Measurements from ENCODE around the gene NAMPT. TPM values are rescaled to one million over a fixed set of nuclear protein-coding genes. Genes with fewer than 3 reads are reported as not detected.
"Not testable (repeated sequence)": the region's sequence is repeated elsewhere in the genome, so short reads cannot be mapped to it uniquely, and the experiment has no call there.

The NAMPT gene
- 10 to 100 TPM; 38.4 to 62.5 (median 51.5) TPM for polyA plus RNA-seq (ENCODE audit: insufficient read length in 3 of 3)
- long read RNA-seq, donor 1, full-length matches to known transcripts: 4 of 4 reads
- long read RNA-seq, donor 1, partial matches to known transcripts: 0 of 4 reads
- long read RNA-seq, donor 1, other reads (novel, unspliced or antisense): 0 of 4 reads
- long read RNA-seq, donor 2, full-length matches to known transcripts: 5 of 5 reads
- long read RNA-seq, donor 2, partial matches to known transcripts: 0 of 5 reads
- long read RNA-seq, donor 2, other reads (novel, unspliced or antisense): 0 of 5 reads
- long read RNA-seq, donor 3, full-length matches to known transcripts: 5 of 5 reads
- long read RNA-seq, donor 3, partial matches to known transcripts: 0 of 5 reads
- long read RNA-seq, donor 3, other reads (novel, unspliced or antisense): 0 of 5 reads
- long read RNA-seq, donor 4, full-length matches to known transcripts: 7 of 7 reads
- long read RNA-seq, donor 4, partial matches to known transcripts: 0 of 7 reads
- long read RNA-seq, donor 4, other reads (novel, unspliced or antisense): 0 of 7 reads
- long read RNA-seq, donor 5: 0 reads
- long read RNA-seq, donor 6, full-length matches to known transcripts: 10 of 10 reads
- long read RNA-seq, donor 6, partial matches to known transcripts: 0 of 10 reads
- long read RNA-seq, donor 6, other reads (novel, unspliced or antisense): 0 of 10 reads
- long read RNA-seq, donor 7, full-length matches to known transcripts: 8 of 8 reads
- long read RNA-seq, donor 7, partial matches to known transcripts: 0 of 8 reads
- long read RNA-seq, donor 7, other reads (novel, unspliced or antisense): 0 of 8 reads
- long read RNA-seq, donor 8: 0 reads
- long read RNA-seq, donor 9, full-length matches to known transcripts: 8 of 8 reads
- long read RNA-seq, donor 9, partial matches to known transcripts: 0 of 8 reads
- long read RNA-seq, donor 9, other reads (novel, unspliced or antisense): 0 of 8 reads
- long read RNA-seq, donor 10, full-length matches to known transcripts: 11 of 11 reads
- long read RNA-seq, donor 10, partial matches to known transcripts: 0 of 11 reads
- long read RNA-seq, donor 10, other reads (novel, unspliced or antisense): 0 of 11 reads
- long read RNA-seq, donor 11, full-length matches to known transcripts: 3 of 3 reads
- long read RNA-seq, donor 11, partial matches to known transcripts: 0 of 3 reads
- long read RNA-seq, donor 11, other reads (novel, unspliced or antisense): 0 of 3 reads
- long read RNA-seq, donor 12, full-length matches to known transcripts: 2 of 2 reads
- long read RNA-seq, donor 12, partial matches to known transcripts: 0 of 2 reads
- long read RNA-seq, donor 12, other reads (novel, unspliced or antisense): 0 of 2 reads
- long read RNA-seq, donor 13: 0 reads
- long read RNA-seq, donor 14, full-length matches to known transcripts: 10 of 10 reads
- long read RNA-seq, donor 14, partial matches to known transcripts: 0 of 10 reads
- long read RNA-seq, donor 14, other reads (novel, unspliced or antisense): 0 of 10 reads
- long read RNA-seq, donor 15, full-length matches to known transcripts: 8 of 8 reads
- long read RNA-seq, donor 15, partial matches to known transcripts: 0 of 8 reads
- long read RNA-seq, donor 15, other reads (novel, unspliced or antisense): 0 of 8 reads
- long read RNA-seq, donor 16, full-length matches to known transcripts: 19 of 19 reads
- long read RNA-seq, donor 16, partial matches to known transcripts: 0 of 19 reads
- long read RNA-seq, donor 16, other reads (novel, unspliced or antisense): 0 of 19 reads

GRCh38 chr7:106284714-106285050 is at the start of gene NAMPT:
NAMPT (minus strand) TSS chr7:106284983; CDS start chr7:106284884, 99 bp downstream.
- DNase-seq (ENCODE audit: extremely low read depth in 1 of 11, low read depth in 9 of 11, low spot score in 4 of 11): no peak

DNA sequence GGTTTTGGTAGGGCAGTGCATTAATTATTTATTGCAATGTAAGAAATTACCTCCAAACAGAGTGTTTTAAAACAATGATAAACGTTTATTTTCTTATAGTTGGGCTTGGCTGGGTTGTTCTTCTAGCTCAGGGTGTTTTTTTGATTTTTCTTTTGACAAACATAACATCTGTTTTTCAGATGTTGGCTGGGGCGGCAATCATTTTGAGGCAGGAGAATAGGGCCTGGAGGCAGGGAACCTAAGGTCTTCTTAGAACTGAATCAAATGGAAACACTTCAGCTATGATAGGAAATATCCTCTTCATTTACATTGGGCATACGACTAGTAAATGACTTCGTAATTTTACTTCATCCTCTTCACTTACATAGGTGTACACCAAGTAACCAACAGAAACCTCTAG is 47.4 kb upstream of the NAMPT start:
- DNase-seq (ENCODE audit: extremely low read depth in 1 of 11, low read depth in 9 of 11, low spot score in 4 of 11): no peak

DNA sequence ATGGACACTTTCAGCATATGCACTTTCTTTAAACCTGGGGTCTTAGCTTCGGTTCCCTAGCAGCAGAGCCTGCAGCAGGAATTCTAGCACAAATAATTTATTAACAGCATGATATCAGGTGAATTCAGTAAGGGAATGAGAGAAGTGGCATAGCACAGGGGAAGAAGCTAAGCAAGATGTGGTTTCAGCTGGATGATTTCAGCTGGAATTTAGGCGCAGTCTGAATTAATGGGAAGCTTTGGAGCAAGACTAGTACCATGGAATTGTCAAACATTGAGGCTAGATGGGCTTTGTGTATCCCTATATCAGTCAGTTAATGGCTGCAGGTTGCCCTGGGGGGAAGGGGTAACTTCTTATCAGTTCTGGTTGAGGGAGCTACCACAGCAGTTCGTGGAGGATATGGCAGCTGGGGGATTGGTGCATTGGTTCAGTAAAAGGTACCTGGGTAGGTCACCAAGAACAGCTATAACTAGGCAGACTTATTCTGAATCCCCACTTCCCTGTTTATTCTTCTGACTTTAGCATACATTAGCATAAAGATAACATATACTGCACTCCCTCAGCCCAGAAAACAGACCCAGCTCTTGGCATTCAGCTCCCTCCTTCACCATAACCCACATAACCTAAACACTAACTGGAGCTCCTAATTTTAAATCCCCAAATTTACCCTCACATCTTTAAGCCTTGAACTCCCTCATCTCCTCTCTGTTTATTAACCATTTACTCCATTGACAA is 46.8 kb upstream of the NAMPT start:
- DNase-seq (ENCODE audit: extremely low read depth in 1 of 11, low read depth in 9 of 11, low spot score in 4 of 11): no peak

- DNase-seq (ENCODE audit: extremely low read depth in 1 of 11, low read depth in 9 of 11, low spot score in 4 of 11): no peak
These were observed 45.4 kb upstream of the NAMPT start for GRCh38 chr7:106329971-106330733.

DNA sequence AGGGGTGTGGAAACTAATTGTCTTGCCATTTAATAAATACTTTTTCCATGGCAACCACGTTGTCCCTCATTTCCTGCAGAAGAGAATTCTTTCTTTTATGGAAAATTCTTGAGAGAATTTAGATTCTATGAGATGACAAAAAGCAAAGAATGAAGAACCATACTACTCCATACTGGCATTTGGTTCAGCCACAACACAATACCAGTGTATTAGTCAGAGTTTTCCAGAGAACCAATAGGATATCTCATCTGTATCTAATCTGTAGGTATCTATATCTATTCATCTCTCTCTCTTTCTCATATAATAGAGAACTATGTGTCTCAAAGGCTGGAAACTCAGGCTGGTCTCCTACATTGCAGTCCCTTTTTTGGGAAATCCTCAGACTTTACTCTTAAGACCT is 44.6 kb upstream of the NAMPT start:
- no peak for DNase-seq (ENCODE audit: extremely low read depth in 1 of 11, low read depth in 9 of 11, low spot score in 4 of 11)

DNA sequence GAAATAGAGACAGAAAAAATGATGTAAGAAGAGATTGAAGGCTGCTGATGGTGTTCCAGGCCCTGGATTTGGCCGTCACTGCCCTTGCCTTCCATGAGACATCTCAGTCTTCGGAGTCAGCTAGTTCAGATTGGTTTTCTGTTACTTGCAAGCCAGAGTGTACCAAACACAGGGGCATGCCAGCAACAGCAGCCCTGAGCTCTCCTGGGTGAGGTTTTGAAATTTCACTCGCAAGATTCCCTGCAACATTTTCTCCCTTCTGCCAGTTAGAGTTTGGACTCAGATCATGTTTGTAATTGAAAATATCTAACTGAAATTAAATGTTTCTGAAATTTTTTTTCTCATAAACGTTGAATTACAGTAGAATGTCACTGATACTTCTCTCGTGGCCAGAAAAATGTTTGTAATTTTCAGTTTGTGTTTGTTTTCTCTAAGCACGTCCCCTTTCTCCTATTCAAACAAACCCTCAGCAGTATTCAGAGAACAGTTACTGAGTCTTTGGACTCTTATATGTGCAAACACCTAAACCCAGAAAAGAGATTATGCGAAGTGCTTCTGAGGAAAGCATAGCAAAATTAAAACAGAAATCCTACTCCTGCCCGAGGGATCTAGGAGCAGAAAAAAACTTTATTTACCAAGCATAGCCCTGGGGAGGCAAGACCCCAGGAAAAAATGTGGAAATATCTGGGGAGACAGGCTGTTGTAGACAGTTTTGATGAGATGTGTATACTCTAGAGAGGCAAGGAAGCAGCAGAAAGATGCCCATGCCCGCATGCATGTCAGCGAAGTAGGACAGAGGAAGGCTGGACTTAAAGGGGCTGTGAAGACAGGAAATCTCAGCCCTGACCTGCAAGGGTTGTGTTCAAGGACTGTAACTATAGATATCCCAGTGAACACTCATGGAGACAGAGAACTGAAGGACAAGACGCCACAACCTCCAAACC is 43.0 kb upstream of the NAMPT start:
- DNase-seq (ENCODE audit: extremely low read depth in 1 of 11, low read depth in 9 of 11, low spot score in 4 of 11): no peak

DNA sequence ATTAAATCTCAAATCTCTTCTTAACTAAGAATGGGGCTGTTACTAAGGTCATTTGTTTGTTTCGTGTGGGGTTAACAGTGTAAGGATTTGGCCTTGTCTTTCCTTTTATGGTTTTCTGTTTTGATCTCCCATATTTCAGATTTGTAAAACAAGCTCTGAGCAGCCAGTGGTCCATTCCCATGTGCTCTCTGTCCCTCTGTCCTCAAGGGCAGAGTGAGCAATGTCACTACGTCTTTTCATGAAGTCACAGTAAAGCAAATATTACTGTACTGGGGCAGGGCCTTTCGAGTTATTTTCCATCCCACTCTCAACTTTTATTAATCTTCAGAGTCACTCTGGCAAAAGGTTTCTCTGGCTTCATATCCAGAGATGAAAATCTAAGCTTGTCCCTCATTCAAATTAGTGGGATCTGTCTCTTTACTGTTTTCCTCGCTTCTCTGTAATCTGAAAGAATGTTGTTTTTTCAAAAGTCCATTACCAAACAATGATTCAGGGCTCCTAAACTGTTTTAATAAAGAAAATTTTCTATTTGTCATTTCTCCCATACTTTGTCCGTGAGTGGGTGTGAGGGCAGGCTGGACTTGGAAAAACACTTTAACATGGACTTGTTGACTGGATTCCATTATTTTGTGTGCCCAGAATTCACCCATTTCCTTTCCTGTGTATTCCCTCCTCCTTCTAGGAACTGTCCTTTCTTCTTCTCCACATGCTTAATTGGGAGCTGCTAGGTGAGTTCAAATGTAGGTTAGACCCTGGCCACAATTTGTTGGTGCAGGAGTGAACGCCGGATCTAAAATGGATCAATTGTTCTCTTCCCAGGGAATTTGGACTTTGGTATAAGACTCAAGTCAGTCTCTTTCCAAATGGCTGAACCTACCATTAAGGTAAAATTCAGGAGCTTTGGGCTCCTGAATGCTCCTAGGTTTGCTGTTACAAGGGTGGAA is 42.1 kb upstream of the NAMPT start:
- DNase-seq (ENCODE audit: extremely low read depth in 1 of 11, low read depth in 9 of 11, low spot score in 4 of 11): no peak

- not testable (repeated sequence) for DNase-seq (ENCODE audit: extremely low read depth in 1 of 11, low read depth in 9 of 11, low spot score in 4 of 11)
These were observed 39.7 kb upstream of the NAMPT start for GRCh38 chr7:106324509-106324908.

DNA sequence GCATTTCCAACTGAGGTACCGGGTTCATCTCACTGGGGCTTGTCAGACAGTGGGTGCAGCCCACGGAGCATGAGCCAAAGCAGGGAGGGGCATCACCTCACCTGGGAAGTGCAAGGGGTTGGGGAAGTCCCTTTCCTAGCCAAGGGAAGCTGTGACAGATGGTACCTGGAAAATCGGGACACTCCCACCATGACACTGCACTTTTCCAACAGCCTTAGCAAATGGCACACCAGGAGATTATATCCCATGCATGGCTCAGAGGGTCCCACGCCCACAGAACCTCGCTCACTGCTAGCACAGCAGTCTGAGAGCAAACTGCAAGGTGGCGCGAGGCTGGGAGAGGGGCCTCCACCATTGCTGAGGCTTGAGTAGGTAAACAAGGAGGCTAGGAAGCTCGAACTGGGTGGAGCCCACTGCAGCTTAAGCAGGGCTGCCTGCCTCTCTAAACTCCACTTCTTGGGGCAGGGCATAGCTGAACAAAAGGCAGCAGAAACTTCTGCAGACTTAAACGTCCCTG is 35.5 kb upstream of the NAMPT start:
- not testable (repeated sequence) for DNase-seq (ENCODE audit: extremely low read depth in 1 of 11, low read depth in 9 of 11, low spot score in 4 of 11)

DNA sequence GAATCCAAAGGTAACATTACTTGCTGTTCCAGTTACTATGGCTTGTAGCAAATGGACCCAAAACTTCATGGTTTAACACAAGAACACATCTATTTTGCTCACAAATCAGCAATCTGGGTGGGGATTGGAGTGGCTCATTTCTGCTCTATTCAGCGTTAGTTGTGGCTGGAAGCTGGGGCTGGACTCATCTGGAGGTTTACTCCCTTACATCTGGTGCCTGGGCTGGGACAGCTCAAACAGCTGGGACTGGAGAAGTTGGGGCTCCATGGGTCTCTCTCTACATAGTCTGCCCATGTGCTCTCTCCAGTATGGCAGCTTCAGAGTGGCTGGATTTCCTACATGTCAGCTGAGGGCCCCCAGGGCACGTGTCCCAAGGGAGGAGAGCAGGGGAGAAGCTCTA is 33.7 kb upstream of the NAMPT start:
- no peak for DNase-seq (ENCODE audit: extremely low read depth in 1 of 11, low read depth in 9 of 11, low spot score in 4 of 11)

- no peak for DNase-seq (ENCODE audit: extremely low read depth in 1 of 11, low read depth in 9 of 11, low spot score in 4 of 11)
These were observed 33.2 kb upstream of the NAMPT start for GRCh38 chr7:106317971-106318370.

GRCh38 chr7:106316947-106317346 is 32.2 kb upstream of the NAMPT start:
- DNase-seq (ENCODE audit: extremely low read depth in 1 of 11, low read depth in 9 of 11, low spot score in 4 of 11): no peak

GRCh38 chr7:106314875-106315274 is 30.1 kb upstream of the NAMPT start:
- DNase-seq (ENCODE audit: extremely low read depth in 1 of 11, low read depth in 9 of 11, low spot score in 4 of 11): no peak

GRCh38 chr7:106313966-106314365 is 29.2 kb upstream of the NAMPT start:
- DNase-seq (ENCODE audit: extremely low read depth in 1 of 11, low read depth in 9 of 11, low spot score in 4 of 11): no peak

- DNase-seq (ENCODE audit: extremely low read depth in 1 of 11, low read depth in 9 of 11, low spot score in 4 of 11): no peak
These were observed 28.7 kb upstream of the NAMPT start for GRCh38 chr7:106313456-106313901.
